OCI-LY7 (cell line): ENCODE measurements around the gene CTNNA3. TPM values are rescaled to one million over a fixed set of nuclear protein-coding genes. Genes with fewer than 3 reads are reported as not detected.

ENCODE experiments used
- BruUV-seq: library from RNA; stranded (reverse); fragments of 400-500 nt; replicated peaks from 2 replicates; lab custom pipeline; 2021; lab: Mats Ljungman, UMichigan
- CTCF ChIA-PET: fragments of 300-600 bp; sonication (Branson Sonifier 250); formaldehyde crosslinking; loops from one replicate; lab custom pipeline; 2022; ENCODE audit warnings: antibody characterized with exemption; ENCODE audit not compliant: unreplicated experiment; lab: Charles Lee
- POLR2A ChIA-PET: fragments of 300-600 bp; sonication (Branson Sonifier 250); formaldehyde crosslinking; loops from one replicate; lab custom pipeline; 2022; ENCODE audit warnings: antibody characterized with exemption; lab: Charles Lee
- DNase-seq: peaks from one replicate; pipeline ENCODE4 v3.0.0-alpha.2; 2015; ENCODE audit warnings: low spot score
- H2AFZ ChIP-seq: fragments of 200-600 bp; sonication (generic), shearing (Covaris generic); 2 replicates; pipeline ENCODE4 v1.6.1; 2014; ENCODE audit warnings: mild to moderate bottlenecking, antibody characterized with exemption, low read length, moderate library complexity
- H3K27ac ChIP-seq: fragments of 200-600 bp; sonication (generic); 2 replicates; pipeline ENCODE4 v1.5.1; 2014; ENCODE audit warnings: mixed run types, low read depth, mild to moderate bottlenecking, moderate library complexity, low read length, inconsistent platforms; ENCODE audit not compliant: poor library complexity, severe bottlenecking
- H3K36me3 ChIP-seq: fragments of 200-600 bp; sonication (generic); 2 replicates; pipeline ENCODE4 v1.6.1; 2014; ENCODE audit warnings: mild to moderate bottlenecking, antibody characterized with exemption, low read length, moderate library complexity, mixed read lengths; ENCODE audit not compliant: insufficient read depth
- H3K4me1 ChIP-seq: fragments of 200-600 bp; sonication (generic); 2 replicates; pipeline ENCODE4 v1.5.1; 2014; ENCODE audit warnings: mild to moderate bottlenecking, low read length; ENCODE audit not compliant: insufficient read depth, poor library complexity, severe bottlenecking
- H3K4me2 ChIP-seq: fragments of 200-600 bp; sonication (generic); 2 replicates; pipeline ENCODE4 v1.6.1; 2014; ENCODE audit warnings: mild to moderate bottlenecking, low read length
- H3K4me3 ChIP-seq: fragments of 200-600 bp; sonication (generic); 2 replicates; pipeline ENCODE4 v1.5.1; 2014; ENCODE audit warnings: mild to moderate bottlenecking, low read depth, low read length; ENCODE audit not compliant: poor library complexity, severe bottlenecking
- H3K79me2 ChIP-seq: fragments of 200-600 bp; sonication (generic); 2 replicates; pipeline ENCODE4 v1.6.1; 2016; ENCODE audit warnings: low read depth, mild to moderate bottlenecking, low read length, moderate library complexity, mixed read lengths; ENCODE audit not compliant: insufficient read depth
- H3K9me2 ChIP-seq: fragments of 200-600 bp; sonication (generic); 2 replicates; pipeline ENCODE4 v1.6.1; 2016; ENCODE audit warnings: mild to moderate bottlenecking, low read length, mixed read lengths; ENCODE audit not compliant: insufficient read depth
- H3K9me3 ChIP-seq: fragments of 200-600 bp; sonication (generic); 2 replicates; pipeline ENCODE4 v1.6.1; 2014; ENCODE audit warnings: mild to moderate bottlenecking, mixed run types, low read length, mixed read lengths
- H4K20me1 ChIP-seq: fragments of 200-600 bp; sonication (generic); 2 replicates; pipeline ENCODE4 v1.6.1; 2014; ENCODE audit warnings: mild to moderate bottlenecking, antibody characterized with exemption, low read length, moderate library complexity, mixed read lengths; ENCODE audit not compliant: insufficient read depth
- EZH2phosphoT487 ChIP-seq: fragments of 200-600 bp; sonication (generic); IDR thresholded peaks from 2 replicates; pipeline ENCODE4 v1.6.1; 2018; ENCODE audit warnings: low read depth, borderline replicate concordance, mild to moderate bottlenecking, mixed run types, antibody characterized with exemption, low read length, moderate library complexity, mixed read lengths
- intact Hi-C: fragments of 100-400 bp; cut with micrococcal nuclease; formaldehyde crosslinking; loops from one replicate; pipeline ENCODE4 v1.10.0; 2022; ENCODE audit not compliant: unreplicated experiment
- total RNA-seq, 2 experiments: library from RNA; depleted of rRNA in 1 of 2; stranded (reverse); fragments of >200 nt in 1 of 2; shearing (Covaris generic) in 1 of 2; gene quantifications; 2 replicates each; pipeline ENCODE4 v1.2.3, GENCODE V29; 2014 to 2022
- TF ChIP-seq, protein P1 (sequence below): fragments of 200-600 bp; sonication (generic); conservative IDR thresholded peaks from 2 replicates; pipeline ENCODE4 v1.5.1; 2014; ENCODE audit warnings: mild to moderate bottlenecking, antibody characterized with exemption, low read length, moderate library complexity, mixed read lengths

CTNNA3 gene
- total RNA-seq, 2 experiments from 2014 or later = not detected

DNA sequence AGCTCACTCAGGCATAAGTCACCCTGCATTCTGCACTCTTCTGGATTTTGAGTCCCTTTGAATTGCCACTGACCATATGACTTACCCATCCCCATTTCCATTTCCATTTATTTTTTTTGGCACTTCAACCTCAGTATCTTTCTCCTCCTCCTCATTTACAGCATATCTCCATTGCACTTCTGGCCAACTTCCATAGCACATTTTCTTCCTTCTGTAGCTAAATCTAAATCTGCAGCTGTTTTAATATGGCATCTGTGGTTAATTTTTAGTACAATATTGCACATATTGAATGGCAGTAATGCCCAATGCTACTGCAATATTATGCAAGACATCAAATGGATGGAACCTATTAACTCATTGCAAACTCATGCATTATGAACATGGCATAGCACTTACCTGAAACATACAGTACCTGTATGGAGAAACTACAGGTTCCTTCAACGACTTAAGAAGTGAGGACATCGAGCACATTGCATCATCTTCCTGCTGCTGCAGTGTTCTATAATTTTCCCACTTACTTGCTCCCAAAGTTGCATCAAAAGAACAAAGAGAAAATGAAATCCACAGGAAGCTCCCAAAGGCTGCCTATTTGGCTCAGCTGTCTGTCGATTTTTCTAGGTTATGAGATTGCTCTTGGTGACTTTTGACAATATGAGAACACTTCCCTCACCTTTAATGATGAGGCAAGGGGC, 714.5 kb downstream of the CTNNA3 start:
- no peaks in the 10 kb centered on the region for H4K20me1 ChIP-seq
- no peaks in the 10 kb centered on the region for H3K79me2 ChIP-seq
- intact Hi-C loops = no loop called here
- no peaks in the 10 kb centered on the region for H3K4me1 ChIP-seq
- H3K36me3 ChIP-seq = no peaks in the 10 kb centered on the region
- H3K9me3 ChIP-seq = no peaks in the 10 kb centered on the region
- ChIA-PET CTCF (no interaction called here), POLR2A (no interaction called here)
- no peak for TF ChIP-seq EZH2phosphoT487
- TF ChIP-seq, protein P1, sequence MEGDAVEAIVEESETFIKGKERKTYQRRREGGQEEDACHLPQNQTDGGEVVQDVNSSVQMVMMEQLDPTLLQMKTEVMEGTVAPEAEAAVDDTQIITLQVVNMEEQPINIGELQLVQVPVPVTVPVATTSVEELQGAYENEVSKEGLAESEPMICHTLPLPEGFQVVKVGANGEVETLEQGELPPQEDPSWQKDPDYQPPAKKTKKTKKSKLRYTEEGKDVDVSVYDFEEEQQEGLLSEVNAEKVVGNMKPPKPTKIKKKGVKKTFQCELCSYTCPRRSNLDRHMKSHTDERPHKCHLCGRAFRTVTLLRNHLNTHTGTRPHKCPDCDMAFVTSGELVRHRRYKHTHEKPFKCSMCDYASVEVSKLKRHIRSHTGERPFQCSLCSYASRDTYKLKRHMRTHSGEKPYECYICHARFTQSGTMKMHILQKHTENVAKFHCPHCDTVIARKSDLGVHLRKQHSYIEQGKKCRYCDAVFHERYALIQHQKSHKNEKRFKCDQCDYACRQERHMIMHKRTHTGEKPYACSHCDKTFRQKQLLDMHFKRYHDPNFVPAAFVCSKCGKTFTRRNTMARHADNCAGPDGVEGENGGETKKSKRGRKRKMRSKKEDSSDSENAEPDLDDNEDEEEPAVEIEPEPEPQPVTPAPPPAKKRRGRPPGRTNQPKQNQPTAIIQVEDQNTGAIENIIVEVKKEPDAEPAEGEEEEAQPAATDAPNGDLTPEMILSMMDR = no peak
- no peak overlapping the region for H2AFZ ChIP-seq
- BruUV-seq = no TSS peak
- no peak overlapping the region for H3K4me3 ChIP-seq
- H3K4me2 ChIP-seq = no peak overlapping the region
- DNase-seq = no peak
- H3K9me2 ChIP-seq = no peaks in the 10 kb centered on the region
- H3K27ac ChIP-seq = no peak overlapping the region

DNA sequence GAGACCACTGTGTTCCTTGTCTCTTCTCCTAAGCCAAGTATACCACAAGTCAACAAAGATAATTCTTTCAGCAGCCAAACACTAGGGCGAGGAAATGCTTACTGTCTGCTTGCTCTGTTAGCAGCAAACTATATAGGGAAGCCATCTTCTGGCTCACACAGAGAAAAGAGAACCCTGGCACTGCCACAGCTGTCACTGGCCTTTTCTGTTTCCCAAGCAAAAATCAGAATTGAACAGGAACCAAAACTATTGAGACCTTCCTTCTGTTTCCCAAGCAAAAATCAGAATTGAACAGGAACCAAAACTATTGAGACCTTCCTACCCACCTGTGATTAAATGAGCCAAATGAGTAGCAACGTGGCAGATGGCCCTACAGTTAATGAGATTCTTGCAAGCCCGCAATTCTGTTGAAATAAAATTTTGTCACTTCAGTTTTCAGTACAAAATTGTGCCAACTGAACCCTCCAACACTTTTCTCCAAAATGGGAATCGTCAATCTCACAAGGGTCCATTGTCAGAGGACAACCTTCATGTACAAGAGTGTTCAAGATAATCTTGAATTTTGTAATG, 715.7 kb downstream of the CTNNA3 start:
- H2AFZ ChIP-seq = no peak overlapping the region
- no peaks in the 10 kb centered on the region for H3K79me2 ChIP-seq
- ChIA-PET CTCF (no interaction called here), POLR2A (no interaction called here)
- no TSS peak for BruUV-seq
- no peak overlapping the region for H3K4me2 ChIP-seq
- no peaks in the 10 kb centered on the region for H4K20me1 ChIP-seq
- DNase-seq = no peak
- no peaks in the 10 kb centered on the region for H3K4me1 ChIP-seq
- TF ChIP-seq, protein P1 = no peak
- TF ChIP-seq EZH2phosphoT487 = no peak
- no peaks in the 10 kb centered on the region for H3K9me2 ChIP-seq
- no peak overlapping the region for H3K4me3 ChIP-seq
- H3K36me3 ChIP-seq = no peaks in the 10 kb centered on the region
- no peak overlapping the region for H3K27ac ChIP-seq
- intact Hi-C loops = no loop called here
- no peaks in the 10 kb centered on the region for H3K9me3 ChIP-seq

- Histone ChIP-seq H4K20me1 (no peaks in the 10 kb centered on the region), H3K4me3 (no peak overlapping the region), H3K4me1 (no peaks in the 10 kb centered on the region), H3K9me2 (no peaks in the 10 kb centered on the region), H2AFZ (no peak overlapping the region), H3K4me2 (no peak overlapping the region), H3K27ac (no peak overlapping the region), H3K79me2 (no peaks in the 10 kb centered on the region), H3K36me3 (no peaks in the 10 kb centered on the region), H3K9me3 (no peaks in the 10 kb centered on the region)
- POLR2A ChIA-PET = interaction anchor here (0.5 to 0.7 kb wide), 3 partner anchors 28 to 1081 kb away, joined by 3 to 5 read pairs (median 3); no protein-coding TSS in a partner anchor
- DNase-seq = no peak
- TF ChIP-seq, protein P1 = no peak
- TF ChIP-seq EZH2phosphoT487 = no peak
- CTCF ChIA-PET = no interaction called here
- intact Hi-C loops = no loop called here
- BruUV-seq = no TSS peak
Measured at GRCh38 chr10:66964946-66965345, 731.0 kb downstream of the CTNNA3 start.
